Colon (tissue), 2 donors: ENCODE measurements around the gene PSEN2.
"Not testable (repeated sequence)": the region's sequence is repeated elsewhere in the genome, so short reads cannot be mapped to it uniquely, and the experiment has no call there.

Experiments
- FAIRE-seq: peaks from 2 replicates; lab custom pipeline; 2012; peaks lifted over from hg19 to GRCh38; lab: Jason Lieb, UNC
- donor health status: control.
- donor health status: control.

Gene PSEN2

DNA sequence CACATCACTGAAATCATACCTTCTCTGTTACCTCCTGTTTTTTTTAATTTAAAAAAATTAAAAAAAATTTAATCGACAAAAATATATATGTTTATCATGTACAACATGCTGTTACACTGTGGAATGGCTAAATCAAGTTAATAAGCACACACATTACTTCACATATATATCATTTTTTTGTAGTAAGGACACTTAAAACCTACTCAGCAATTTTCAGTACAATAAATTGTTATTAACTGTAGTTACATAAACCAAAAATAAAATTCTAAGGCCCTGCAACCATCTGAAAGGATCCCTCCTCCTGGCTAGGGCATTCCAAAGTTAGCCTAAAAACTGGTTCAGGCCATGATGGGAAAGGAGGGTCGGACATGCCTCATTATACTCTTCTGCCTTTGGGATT lies 46.1 kb downstream of the PSEN2 start:
- FAIRE-seq, result no peak

DNA sequence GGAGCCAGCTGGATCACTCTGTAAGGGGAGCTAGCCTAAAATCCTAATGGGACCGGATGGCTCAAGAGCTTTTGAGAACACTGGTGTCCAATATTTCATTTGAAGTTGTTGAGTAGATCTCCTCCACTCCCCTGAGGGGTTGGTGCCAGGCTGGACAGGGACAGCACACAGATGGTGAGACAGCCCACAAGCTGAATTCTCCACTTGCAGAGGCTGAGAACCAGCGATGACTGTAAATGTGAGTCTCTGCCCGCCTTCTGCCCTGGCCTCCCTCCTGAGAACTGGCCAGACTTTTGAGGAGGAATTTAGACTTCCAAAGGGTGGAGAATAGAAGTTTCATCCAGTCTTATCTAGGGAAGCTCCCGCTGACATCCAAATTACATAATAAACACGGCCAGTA lies 49.2 kb downstream of the PSEN2 start:
- no peak for FAIRE-seq

DNA sequence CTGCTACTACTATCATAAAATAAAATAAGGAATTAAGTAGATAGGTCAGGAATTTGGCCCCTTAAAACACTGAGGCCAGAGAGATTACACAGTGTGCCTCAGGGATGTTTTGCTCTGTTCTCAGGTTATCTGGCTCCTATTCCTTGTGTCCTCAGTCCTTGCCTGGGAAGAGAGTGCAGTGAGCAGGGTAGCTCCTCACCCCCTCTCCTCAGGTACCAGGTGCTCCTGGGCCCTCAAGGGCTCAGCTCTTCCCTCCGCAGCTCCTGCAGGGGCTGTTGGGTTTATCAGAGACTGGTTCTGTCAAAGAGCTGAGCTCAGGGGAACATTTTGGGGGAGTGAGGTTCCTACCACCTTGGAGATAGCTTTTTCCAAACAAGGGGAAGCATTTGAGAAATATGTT lies 49.6 kb downstream of the PSEN2 start:
- FAIRE-seq, result no peak

DNA sequence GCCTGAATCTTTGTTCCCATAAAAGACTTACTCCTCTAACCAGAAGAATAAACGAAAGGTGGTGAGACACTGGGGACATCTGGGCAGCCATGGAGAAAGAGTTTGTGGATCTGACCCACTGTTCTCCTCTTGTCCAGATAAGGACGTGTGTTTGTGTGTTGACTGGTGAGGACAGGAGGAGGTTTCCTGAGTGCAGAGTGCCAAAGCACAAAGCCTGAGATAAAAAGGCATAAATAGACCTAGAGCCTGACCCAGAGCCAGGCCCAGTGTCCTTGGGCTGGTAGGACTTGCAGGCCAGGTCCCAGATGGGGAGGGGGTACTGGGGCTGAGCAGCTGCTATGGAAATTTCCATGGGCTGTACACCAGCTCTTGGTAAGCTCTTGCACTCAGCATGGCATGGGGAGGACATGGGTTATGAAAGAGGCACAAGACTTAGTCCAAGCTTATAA lies 50.1 kb downstream of the PSEN2 start:
- no peak for FAIRE-seq

DNA sequence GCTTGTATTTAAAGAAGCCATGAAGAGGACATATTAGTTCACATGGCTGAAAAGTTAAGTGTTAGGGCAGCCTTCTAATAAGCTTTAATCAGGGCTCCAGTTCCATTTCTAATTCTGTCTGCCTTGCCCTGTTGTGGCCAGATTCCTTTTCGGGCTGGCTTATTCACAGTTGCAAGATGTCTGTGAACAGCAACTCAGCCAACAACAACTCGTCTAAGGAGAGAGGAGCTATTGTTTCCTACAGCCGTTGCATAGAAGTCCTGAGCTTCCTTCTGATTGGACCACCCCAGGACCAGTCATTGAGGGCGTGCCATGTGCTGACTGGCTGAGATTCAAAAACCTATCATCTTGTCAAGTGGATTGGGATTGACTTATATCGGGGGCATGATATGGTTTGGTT lies 51.1 kb downstream of the PSEN2 start:
- FAIRE-seq, result no peak

DNA sequence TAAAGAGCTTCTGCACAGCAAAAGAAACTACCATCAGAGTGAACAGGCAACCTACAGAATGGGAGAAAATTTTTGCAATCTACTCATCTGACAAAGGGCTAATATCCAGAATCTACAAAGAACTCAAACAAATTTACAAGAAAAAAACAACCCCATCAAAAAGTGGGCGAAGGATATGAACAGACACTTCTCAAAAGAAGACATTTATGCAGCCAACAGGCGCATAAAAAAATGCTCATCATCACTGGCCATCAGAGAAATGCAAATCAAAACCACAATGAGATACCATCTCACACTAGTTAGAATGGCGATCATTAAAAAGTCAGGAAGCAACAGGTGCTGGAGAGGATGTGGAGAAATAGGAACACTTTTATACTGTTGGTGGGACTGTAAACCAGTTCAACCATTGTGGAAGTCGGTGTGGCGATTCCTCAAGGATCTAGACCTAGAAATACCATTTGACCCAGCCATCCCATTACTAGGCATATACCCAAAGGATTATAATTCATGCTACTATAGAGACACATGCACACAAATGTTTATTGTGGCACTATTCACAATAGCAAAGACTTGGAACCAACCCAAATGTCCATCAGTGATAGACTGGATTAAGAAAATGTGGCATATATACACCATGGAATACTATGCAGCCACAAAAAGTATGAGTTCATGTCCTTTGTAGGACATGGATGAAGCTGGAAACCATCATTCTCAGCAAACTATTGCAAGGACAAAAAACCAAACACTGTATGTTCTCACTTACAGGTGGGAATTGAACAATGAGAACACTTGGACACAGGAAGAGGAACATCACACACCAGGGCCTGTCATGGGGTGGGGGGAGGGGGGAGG lies 59.1 kb downstream of the PSEN2 start:
- not testable (repeated sequence) for FAIRE-seq

DNA sequence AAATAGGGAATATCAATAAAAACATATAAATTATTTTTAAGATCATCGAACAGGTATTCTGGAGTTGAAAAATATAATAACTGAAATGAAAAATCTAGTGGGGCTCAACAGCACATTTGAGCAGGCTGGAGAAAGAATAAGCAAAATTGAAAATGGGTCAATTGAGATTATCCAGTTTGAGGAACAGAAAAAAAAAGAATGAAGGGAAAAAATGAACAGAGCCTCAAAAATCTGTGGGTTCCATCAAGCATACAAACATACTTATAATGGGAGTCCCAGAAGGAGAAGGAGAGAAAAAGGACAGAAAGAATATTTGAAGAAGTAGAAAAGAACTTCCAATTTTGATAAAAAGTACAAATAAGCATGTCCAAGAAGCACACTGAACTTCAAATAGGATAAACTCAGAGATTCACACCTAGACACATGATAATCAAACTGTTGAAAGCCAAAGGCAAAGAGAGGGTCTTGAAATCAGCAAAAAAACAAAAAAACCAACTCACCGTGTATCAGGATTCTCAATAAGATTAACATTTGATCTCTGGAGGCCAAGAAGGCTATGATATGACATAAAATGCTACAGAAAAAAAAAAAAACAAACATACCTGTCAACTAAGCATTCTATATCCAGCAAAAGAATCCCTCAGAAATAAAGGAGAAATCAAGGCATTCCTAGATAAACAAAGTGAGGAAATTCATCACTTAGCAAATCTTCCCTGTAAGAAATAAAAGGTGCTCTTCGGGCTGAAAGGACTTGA lies 64.2 kb downstream of the PSEN2 start:
- no peak for FAIRE-seq

DNA sequence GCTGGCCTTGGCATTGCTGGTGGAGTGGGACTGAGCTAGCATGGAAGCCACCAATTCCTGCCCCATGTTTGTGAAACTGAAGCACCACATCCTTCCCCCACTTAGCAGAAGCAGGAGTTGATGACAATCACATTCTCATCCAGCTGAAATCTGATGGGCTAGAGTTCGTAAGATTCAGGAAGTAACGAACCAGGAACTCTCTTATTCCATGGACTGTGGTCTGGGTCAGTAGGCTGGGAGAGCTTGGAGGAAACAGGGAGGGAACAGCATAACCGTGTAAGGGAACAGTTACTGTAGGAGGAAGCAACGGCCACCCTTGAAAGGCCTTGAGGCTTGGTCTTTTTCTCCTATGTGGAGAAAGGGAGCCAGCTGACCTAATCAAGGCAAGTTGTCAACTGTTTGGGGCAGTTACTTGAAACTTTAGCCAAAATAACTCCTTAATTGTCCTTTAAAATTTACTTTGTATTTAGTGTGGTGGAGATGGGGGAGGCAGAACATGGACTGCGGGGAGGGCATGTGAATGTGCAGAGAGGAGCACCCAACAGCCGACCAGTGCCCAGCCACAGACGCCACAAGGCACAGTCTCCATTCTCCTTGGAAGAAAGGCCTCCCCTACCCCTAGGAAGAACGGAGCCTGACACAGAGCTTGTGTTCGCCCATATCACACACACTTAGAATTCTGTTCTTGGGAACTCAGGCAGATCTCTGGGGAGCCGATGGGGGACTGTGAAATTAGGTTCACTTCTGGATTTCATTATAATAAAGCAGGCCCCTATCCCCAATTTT lies 67.7 kb downstream of the PSEN2 start:
- no peak for FAIRE-seq

DNA sequence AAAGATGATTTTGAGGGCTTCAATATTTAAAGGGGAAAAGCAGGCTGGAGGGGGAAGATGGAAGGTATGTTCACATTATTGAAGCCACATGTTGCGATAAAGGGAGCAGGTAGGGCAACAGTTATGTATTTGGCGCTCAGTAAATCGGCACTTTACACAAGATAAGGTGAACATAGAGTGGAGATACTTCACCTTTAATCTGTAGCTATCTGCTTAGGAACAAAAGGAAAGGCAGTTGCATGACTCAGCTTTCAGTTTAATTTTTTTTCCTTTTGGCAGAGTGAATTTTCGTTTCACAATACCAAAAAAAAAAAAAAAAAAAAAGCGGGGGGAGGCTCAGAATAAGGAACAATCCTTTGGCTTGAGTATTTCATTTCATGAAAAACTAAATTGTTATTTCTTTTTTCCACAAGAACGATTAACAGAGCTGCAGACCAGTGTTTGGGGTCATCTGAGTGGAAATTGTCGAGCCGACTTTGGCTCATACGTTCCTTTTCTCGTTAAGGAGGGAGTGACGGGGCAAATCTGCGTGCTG lies 68.6 kb downstream of the PSEN2 start:
- peak; percentile 18 for FAIRE-seq

DNA sequence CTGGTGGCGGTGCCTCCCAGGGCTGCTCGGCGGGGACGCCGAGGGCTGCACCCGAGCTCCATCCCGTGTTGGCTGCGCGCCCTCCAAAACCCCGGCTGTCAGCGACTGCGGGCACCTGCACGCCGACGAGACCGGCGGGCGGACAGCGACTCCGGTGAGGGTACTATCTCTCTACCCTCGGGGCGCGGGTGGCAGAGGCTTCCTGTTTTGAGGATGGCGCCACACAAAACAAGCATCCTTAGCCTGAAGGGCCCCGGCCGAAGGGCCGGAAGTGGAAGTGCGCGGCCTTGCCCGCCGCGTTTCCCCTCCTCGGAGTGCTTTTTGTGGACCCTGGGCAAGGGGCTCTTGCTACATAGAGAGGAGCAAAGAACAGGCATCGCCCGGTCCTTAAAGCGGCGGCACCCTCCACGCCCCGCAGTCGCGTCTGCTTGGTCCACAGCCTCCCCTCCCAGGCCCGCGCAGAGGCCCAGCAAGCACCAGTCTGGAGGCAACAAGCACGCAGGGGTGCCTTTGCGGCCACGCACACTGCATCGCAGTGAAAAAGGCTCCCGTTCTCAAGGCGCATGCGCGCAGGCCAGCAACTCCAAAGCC lies 69.1 kb downstream of the PSEN2 start:
- FAIRE-seq, result no peak

DNA sequence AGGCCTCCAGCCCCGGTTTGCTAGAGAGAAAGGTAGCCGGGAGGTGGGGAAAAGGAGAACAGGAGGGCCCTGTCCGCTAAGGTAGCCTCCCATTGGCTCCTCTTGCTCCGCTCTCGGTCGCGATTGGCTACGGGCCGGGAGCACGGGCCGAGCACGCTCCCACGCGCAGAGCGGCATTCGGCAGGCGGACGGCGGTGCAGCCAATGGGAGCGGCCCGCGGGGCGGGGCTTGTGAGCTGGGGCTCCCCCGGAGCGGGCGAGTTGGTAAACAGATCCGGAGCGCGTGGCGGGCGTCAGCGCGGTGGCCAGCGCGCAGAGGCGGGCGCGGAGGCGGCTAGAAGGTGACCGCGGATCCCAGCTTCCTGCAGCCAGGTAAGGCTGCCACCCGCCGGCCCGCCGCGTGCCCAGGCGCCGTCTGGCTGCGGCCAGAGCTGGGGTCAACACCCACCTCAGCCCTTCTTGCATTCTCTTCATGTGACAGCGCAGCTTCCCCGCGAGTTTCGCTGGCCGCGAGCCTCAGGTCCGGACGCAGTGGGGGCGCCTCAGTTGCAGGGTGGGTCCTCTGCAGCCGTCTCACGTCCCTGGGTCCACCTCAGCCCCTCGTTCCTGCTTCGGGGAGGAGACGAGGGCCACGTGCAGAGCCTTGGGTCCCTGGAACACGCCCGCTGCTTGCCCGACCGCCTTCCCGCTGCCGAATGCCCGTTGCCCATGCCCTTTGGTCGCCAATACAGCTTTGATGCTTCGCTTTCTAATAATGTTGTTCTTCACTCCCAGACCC lies 69.8 kb downstream of the PSEN2 start, which contains the start of gene COQ8A:
Gene COQ8A, plus strand, starts transcription at position 266 of the 777 bp plus-strand sequence. CDS start 21,092 bp downstream, outside the sequence.
- FAIRE-seq, result no peak

DNA sequence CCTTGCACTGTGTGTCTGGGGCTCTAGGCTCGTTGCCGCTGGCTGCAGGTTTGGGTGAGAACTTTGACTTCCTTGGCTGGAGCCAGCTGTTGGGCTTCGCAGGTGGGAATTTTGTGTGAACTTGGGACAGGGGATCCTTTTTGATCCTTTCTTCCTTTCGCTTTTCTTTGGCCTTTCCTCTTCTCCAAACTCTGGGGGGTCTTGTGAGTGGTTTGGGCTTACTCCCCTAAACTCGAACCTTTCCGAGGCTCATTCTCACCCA lies 70.3 kb downstream of the PSEN2 start:
- FAIRE-seq, result no peak

DNA sequence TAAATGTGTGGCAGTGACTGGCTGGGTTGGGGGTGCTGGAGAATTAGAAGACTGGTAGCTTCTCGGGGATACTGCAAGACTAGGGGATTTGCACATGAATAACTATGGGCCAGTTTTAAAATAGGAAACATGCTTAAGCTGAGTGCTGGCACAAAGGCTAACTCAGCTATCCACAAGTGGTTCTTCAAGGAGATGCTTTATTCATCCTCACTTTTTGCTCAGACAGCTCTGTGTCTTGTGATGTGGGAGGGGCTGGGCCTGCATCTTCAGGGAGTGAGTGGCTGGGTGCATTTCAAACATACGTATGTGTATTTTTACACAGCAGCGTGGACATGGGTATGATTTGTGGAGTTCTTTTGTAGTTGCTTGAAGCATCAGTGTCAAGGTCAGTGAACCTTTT lies 72.0 kb downstream of the PSEN2 start:
- no peak for FAIRE-seq

DNA sequence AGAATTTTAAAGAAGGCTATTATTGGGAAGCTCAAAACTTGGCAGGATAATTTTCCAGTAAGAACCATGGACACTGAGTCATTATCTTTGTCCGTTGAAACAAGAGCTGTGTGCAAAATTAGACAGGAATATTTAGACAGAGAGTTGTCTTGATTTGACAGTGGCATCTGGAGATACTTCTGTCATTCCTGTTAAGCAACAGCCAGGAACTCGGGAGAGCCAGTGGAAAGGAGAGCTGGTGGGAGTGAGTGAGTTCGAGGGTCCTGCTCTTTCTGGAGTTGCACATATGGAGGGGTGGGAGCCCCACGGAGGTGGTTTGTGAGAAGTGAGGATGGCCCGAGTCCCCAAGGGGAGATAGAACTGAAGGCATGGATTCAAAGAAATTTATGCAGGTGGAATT lies 72.7 kb downstream of the PSEN2 start:
- no peak for FAIRE-seq

DNA sequence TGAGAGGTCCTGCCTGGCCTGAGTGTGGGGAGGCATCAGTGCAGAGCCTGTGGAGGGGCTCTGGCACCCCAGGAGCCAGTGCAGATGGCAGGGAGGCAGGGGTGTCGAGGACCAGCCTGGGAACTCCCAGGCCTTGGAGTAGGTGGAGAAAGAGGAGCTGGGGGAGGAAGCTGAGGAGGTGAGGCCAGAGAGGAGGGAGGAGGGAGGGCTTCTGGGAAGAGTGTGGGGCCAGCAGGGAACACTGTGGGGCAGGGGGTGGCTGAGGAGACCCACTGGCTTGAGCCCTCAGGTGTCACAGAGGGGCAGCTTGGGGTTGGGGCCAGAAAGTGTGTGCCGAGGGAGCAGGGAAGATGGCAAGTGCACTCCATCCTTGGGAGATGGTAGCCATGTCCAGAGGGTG lies 73.5 kb downstream of the PSEN2 start:
- no peak for FAIRE-seq

DNA sequence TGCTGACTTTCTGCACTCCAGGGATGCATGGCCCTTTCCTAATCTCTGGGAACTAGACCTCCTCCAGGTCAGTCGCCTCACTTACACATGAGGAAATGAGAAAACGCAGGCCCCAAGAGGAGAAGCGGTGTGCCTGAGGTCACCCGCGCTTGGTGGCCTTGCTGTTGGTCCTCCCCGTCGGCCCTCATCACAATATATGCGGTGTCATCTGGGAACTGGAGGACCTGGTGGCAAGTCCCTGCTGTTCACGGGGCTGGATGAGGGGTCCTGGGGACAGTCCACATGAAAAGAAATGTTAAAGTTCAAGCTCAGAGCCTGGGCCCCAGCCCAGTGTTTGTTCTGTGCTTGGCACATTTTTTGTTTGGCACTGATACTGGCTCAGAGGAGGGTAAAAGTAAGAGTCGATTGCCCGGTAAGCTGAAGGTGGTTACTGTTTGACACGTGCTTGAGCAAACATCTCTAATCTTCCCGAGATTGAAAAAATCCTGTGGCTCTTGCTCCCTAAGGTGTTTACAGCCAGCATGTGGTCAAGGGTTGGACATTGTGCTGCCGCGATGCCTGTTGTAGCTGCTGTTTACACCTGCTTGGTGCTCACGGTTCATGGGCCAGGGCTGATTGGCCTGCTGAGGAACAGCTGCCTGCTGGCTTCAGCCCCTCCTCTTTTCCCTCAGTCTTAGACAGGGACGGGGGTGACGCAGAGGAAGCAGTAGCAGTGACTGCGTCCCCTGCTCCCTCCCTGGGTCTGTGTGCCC lies 74.9 kb downstream of the PSEN2 start:
- FAIRE-seq, result no peak
